Thoracic aorta (tissue), 2 donors: ENCODE results near the gene PTPRCAP. TPM values are rescaled to one million over a fixed set of nuclear protein-coding genes. Genes with fewer than 3 reads are reported as not detected.
"Not testable (repeated sequence)": the region's sequence is repeated elsewhere in the genome, so short reads cannot be mapped to it uniquely, and the experiment has no call there.

Experiments
- ATAC-seq: fragments of 150-250 bp; one replicate; pipeline ENCODE4 v1.8.0; 2017; ENCODE audit warnings: low read depth; ENCODE audit not compliant: insufficient number of reproducible peaks, low FRiP score
- DNase-seq: peaks from one replicate; pipeline ENCODE4 v3.0.0-alpha.2; 2020; ENCODE audit warnings: low spot score
- H3K27ac ChIP-seq, 2 donors: fragments of 200-600 bp; sonication (generic); 1 replicate in 1 of 2; 2 replicates in 1 of 2; pipeline ENCODE4 v1.5.1; 2016; ENCODE audit warnings: mild to moderate bottlenecking in 2 of 2, moderate library complexity in 2 of 2
- H3K27me3 ChIP-seq: fragments of 200-600 bp; sonication (generic); replicated peaks from 2 replicates; pipeline ENCODE4 v1.6.0; 2016; ENCODE audit warnings: mild to moderate bottlenecking; ENCODE audit not compliant: insufficient read depth
- H3K36me3 ChIP-seq: fragments of 200-600 bp; sonication (generic); one replicate; pipeline ENCODE4 v1.5.1; 2016
- H3K4me1 ChIP-seq, 2 donors: fragments of 200-600 bp; sonication (generic); 1 replicate in 1 of 2; 2 replicates in 1 of 2; pipeline versions ENCODE4 v1.5.1 to v1.6.0; 2016; ENCODE audit warnings: low read depth in 2 of 2, mild to moderate bottlenecking in 1 of 2; ENCODE audit not compliant: control insufficient read depth in 1 of 2
- H3K4me3 ChIP-seq: fragments of 200-600 bp; sonication (generic); 2 replicates; pipeline ENCODE4 v1.5.1; 2016; ENCODE audit warnings: mild to moderate bottlenecking
- H3K9me3 ChIP-seq: fragments of 200-600 bp; sonication (generic); 2 replicates; pipeline ENCODE4 v1.5.1; 2016
- CTCF ChIP-seq: fragments of 200-600 bp; sonication (generic); IDR thresholded peaks from one replicate; pipeline ENCODE4 v1.5.1; 2019; ENCODE audit warnings: antibody characterized with exemption
- total RNA-seq, 2 donors: library from RNA; depleted of rRNA; stranded (reverse); fragments of >200 nt; gene quantifications; one replicate each; pipeline versions ENCODE4 v1.1.0 to v1.2.3, GENCODE V29; 2016

Gene PTPRCAP
- total RNA-seq, 2 donors from 2014 or later: 4.0 to 7.2 TPM

- ATAC-seq (no peak), DNase-seq (no peak)
- no peak for TF ChIP-seq CTCF
- H3K36me3 ChIP-seq: no peaks in the 10 kb centered on the region
- H3K4me1 ChIP-seq: peaks cover 10 to 44% of the 10 kb centered on the region in 2 donors
- H3K27me3 ChIP-seq: no peaks in the 10 kb centered on the region
- no peaks in the 10 kb centered on the region for H3K9me3 ChIP-seq
- peak overlapping the region in 1 of 2 donors; percentile 89 for H3K27ac ChIP-seq
- H3K4me3 ChIP-seq: no peak overlapping the region
Observed at GRCh38 chr11:67466962-67467771, 29.7 kb upstream of the PTPRCAP start.

- DNase-seq (no peak), ATAC-seq (no peak)
- H3K9me3 ChIP-seq: no peaks in the 10 kb centered on the region
- H3K4me3 ChIP-seq: no peak overlapping the region
- TF ChIP-seq CTCF: no peak
- H3K36me3 ChIP-seq: no peaks in the 10 kb centered on the region
- H3K27me3 ChIP-seq: no peaks in the 10 kb centered on the region
- peaks cover 10 to 44% of the 10 kb centered on the region in 2 donors for H3K4me1 ChIP-seq
- no peak overlapping the region for H3K27ac ChIP-seq
Observed at GRCh38 chr11:67466367-67466766, 28.9 kb upstream of the PTPRCAP start.

GRCh38 chr11:67465530-67465929 lies 28.0 kb upstream of the PTPRCAP start:
- peaks cover 10 to 44% of the 10 kb centered on the region in 2 donors for H3K4me1 ChIP-seq
- not testable (repeated sequence) for H3K4me3 ChIP-seq, H3K27me3 ChIP-seq, H3K9me3 ChIP-seq, ATAC-seq, H3K36me3 ChIP-seq, DNase-seq
- H3K27ac ChIP-seq: peak overlapping the region; percentile 81 to 82

- DNase-seq (no peak), ATAC-seq (no peak)
- no peak for TF ChIP-seq CTCF
- H3K4me3 ChIP-seq: peak overlapping the region; percentile 73
- no peaks in the 10 kb centered on the region for H3K36me3 ChIP-seq
- peaks cover 10 to 44% of the 10 kb centered on the region in 2 donors for H3K4me1 ChIP-seq
- H3K27me3 ChIP-seq: no peaks in the 10 kb centered on the region
- peak overlapping the region; percentile 81 to 82 for H3K27ac ChIP-seq
- no peaks in the 10 kb centered on the region for H3K9me3 ChIP-seq
Observed at GRCh38 chr11:67465189-67465510, 27.7 kb upstream of the PTPRCAP start.

GRCh38 chr11:67464411-67465188 lies 27.1 kb upstream of the PTPRCAP start:
- TF ChIP-seq CTCF: no peak
- DNase-seq (peak; percentile 45), ATAC-seq (peak; percentile 48)
- H3K27me3 ChIP-seq: no peaks in the 10 kb centered on the region
- no peaks in the 10 kb centered on the region for H3K36me3 ChIP-seq
- H3K27ac ChIP-seq: peak overlapping the region; percentile 81 to 82
- no peaks in the 10 kb centered on the region for H3K9me3 ChIP-seq
- peak overlapping the region; percentile 73 for H3K4me3 ChIP-seq
- peaks cover 10 to 40% of the 10 kb centered on the region in 2 donors for H3K4me1 ChIP-seq
